ENCODE measurements around the gene MRPL19. TPM values are rescaled to one million over a fixed set of nuclear protein-coding genes. Genes with fewer than 3 reads are reported as not detected.

MRPL19 gene
- polyA plus RNA-seq (2013, experiment 1 of 2; ENCODE audit: insufficient read length), result 43.4 TPM
- 41.5 TPM for polyA plus RNA-seq (2013, experiment 2 of 2; ENCODE audit: insufficient read length)

GRCh38 chr2:75646583-75647425 is at the start of gene MRPL19:
TSS of gene MRPL19 (plus strand) at chr2:75646783. CDS start at chr2:75646808, 25 bp downstream.
- peak; percentile 95 for DNase-seq

- peak; percentile 52 for DNase-seq
Measured at GRCh38 chr2:75596784-75597183, 49.8 kb upstream of the MRPL19 start.

GRCh38 chr2:75597949-75598348 is 48.6 kb upstream of the MRPL19 start:
- DNase-seq, result no peak

GRCh38 chr2:75598589-75599155 is 47.9 kb upstream of the MRPL19 start:
- no peak for DNase-seq

- no peak for DNase-seq
Measured at GRCh38 chr2:75600461-75601011, 46.0 kb upstream of the MRPL19 start.

- DNase-seq, result peak; percentile 83
Measured at GRCh38 chr2:75602724-75603342, 43.8 kb upstream of the MRPL19 start.

GRCh38 chr2:75603477-75603876 is 43.1 kb upstream of the MRPL19 start:
- no peak for DNase-seq

- DNase-seq, result peak; percentile 45
Measured at GRCh38 chr2:75604484-75604883, 42.1 kb upstream of the MRPL19 start.

- DNase-seq, result peak; percentile 99
Measured at GRCh38 chr2:75605770-75606529, 40.6 kb upstream of the MRPL19 start.

GRCh38 chr2:75606761-75607399 is 39.7 kb upstream of the MRPL19 start:
- peak; percentile 96 for DNase-seq

- DNase-seq, result no peak
Measured at GRCh38 chr2:75607400-75607798, 39.2 kb upstream of the MRPL19 start.

GRCh38 chr2:75607988-75608683 is 38.4 kb upstream of the MRPL19 start:
- no peak for DNase-seq

- peak; percentile 52 for DNase-seq
Measured at GRCh38 chr2:75608684-75609333, 37.8 kb upstream of the MRPL19 start.

- no peak for DNase-seq
Measured at GRCh38 chr2:75609334-75609689, 37.3 kb upstream of the MRPL19 start.

GRCh38 chr2:75609937-75610508 is 36.6 kb upstream of the MRPL19 start:
- DNase-seq, result peak; percentile 43

GRCh38 chr2:75610671-75611070 is 35.9 kb upstream of the MRPL19 start:
- no peak for DNase-seq

GRCh38 chr2:75612108-75612861 is 34.3 kb upstream of the MRPL19 start:
- DNase-seq, result no peak

GRCh38 chr2:75612862-75613243 is 33.7 kb upstream of the MRPL19 start:
- DNase-seq, result no peak

GRCh38 chr2:75614162-75614651 is 32.4 kb upstream of the MRPL19 start:
- no peak for DNase-seq
